Measurements from ENCODE around the gene TOMM40L.

The TOMM40L gene

DNA sequence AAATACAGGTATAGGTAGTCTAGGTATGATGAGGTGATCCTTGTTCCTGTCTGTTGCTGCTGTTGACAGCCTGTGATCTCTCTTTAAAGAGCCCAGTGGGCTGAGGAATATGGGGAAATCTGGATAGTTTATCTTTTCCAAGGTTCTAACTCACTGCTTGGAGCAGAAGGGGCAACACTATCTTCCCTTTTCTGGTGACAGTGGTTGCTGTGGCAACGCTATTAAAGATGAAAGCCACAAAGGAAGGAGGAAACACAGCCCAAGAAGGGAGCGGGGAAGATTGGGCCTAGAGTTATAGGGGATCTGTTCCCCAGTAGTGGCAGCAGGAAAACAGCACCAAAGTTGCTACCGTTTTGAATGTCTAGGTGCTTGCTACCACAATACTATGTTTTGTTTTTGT, 41.5 kb downstream of the TOMM40L start:
- H3K9me3 ChIP-seq (ENCODE audit: control insufficient read depth in 2 of 2, low read length in 2 of 2), result no peaks in the 10 kb centered on the region
- peak overlapping the region in 1 of 2 donors; percentile 29 for H3K9ac ChIP-seq (ENCODE audit: low read length in 2 of 2)
- H3K27ac ChIP-seq (ENCODE audit: low read length), result peak overlapping the region; percentile 66
- no peaks in the 10 kb centered on the region for H3K36me3 ChIP-seq (ENCODE audit: control insufficient read depth in 2 of 2, insufficient read depth in 2 of 2, low read length in 2 of 2)
- no peaks in the 10 kb centered on the region for H3K27me3 ChIP-seq (ENCODE audit: control insufficient read depth in 1 of 2, insufficient read depth in 2 of 2, low read length in 2 of 2)
- H3K4me3 ChIP-seq (ENCODE audit: low read length in 2 of 2), result no peak overlapping the region
- peaks cover 16% of the 10 kb centered on the region for H3K4me1 ChIP-seq (ENCODE audit: control insufficient read depth, insufficient read depth, low read length)

DNA sequence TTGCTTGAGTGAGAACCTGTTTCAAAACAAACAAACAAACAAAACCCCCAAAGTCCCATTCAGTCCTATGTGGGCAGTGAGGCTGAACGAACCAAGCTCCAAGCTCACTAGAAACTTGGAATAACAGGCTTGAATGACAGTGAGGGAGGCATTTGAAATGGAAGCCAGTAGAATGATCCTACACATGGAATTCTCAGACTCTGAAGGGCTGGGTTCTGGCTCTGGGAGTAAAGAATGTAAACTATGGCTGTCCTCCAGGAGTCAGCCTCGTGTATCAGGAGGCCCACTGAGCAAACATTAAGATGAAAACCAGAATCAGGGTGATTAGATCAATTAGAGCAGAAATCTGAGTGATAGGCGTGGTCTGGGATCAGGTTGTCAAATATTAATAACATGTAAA, 47.5 kb downstream of the TOMM40L start:
- no peak overlapping the region for H3K4me3 ChIP-seq (ENCODE audit: low read length in 2 of 2)
- no peaks in the 10 kb centered on the region for H3K36me3 ChIP-seq (ENCODE audit: control insufficient read depth in 2 of 2, insufficient read depth in 2 of 2, low read length in 2 of 2)
- no peak overlapping the region for H3K27ac ChIP-seq (ENCODE audit: low read length)
- peaks cover 10% of the 10 kb centered on the region for H3K4me1 ChIP-seq (ENCODE audit: control insufficient read depth, insufficient read depth, low read length)
- no peaks in the 10 kb centered on the region for H3K27me3 ChIP-seq (ENCODE audit: control insufficient read depth in 1 of 2, insufficient read depth in 2 of 2, low read length in 2 of 2)
- H3K9me3 ChIP-seq (ENCODE audit: control insufficient read depth in 2 of 2, low read length in 2 of 2), result no peaks in the 10 kb centered on the region
- H3K9ac ChIP-seq (ENCODE audit: low read length in 2 of 2), result no peak overlapping the region

DNA sequence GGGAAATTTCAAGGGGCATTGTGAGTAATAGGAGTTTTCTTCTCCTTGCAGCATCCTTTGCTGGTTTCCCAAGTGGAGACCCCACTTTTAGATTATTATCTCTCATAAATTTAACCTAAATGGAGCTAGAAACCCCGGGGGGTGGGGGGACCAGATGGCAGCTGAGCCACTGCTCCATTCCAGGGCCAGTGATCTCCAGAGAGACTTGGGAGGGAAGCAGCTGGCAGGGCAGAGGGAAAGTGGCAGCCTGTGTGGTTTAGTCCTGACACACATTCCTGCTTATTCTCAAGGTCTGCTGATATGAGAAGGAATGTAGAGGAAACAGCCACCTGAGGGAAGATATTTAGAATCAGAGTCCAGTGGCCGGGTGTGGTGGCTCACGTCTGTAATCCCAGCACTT, 49.0 kb downstream of the TOMM40L start:
- H3K9me3 ChIP-seq (ENCODE audit: control insufficient read depth in 2 of 2, low read length in 2 of 2), result no peaks in the 10 kb centered on the region
- H3K36me3 ChIP-seq (ENCODE audit: control insufficient read depth in 2 of 2, insufficient read depth in 2 of 2, low read length in 2 of 2), result no peaks in the 10 kb centered on the region
- peaks cover 10% of the 10 kb centered on the region for H3K4me1 ChIP-seq (ENCODE audit: control insufficient read depth, insufficient read depth, low read length)
- no peak overlapping the region for H3K9ac ChIP-seq (ENCODE audit: low read length in 2 of 2)
- H3K4me3 ChIP-seq (ENCODE audit: low read length in 2 of 2), result no peak overlapping the region
- no peaks in the 10 kb centered on the region for H3K27me3 ChIP-seq (ENCODE audit: control insufficient read depth in 1 of 2, insufficient read depth in 2 of 2, low read length in 2 of 2)
- no peak overlapping the region for H3K27ac ChIP-seq (ENCODE audit: low read length)
